Ramos (cell line): ENCODE measurements around the gene TEAD3.

ENCODE experiments used
- in situ Hi-C: fragments of 300-500 bp; cut with MboI; formaldehyde crosslinking; loops from one replicate; pipeline ENCODE4 v1.14.3; 2022; ENCODE audit warnings: low sequenced_read_pairs; ENCODE audit not compliant: unreplicated experiment

Gene TEAD3

DNA sequence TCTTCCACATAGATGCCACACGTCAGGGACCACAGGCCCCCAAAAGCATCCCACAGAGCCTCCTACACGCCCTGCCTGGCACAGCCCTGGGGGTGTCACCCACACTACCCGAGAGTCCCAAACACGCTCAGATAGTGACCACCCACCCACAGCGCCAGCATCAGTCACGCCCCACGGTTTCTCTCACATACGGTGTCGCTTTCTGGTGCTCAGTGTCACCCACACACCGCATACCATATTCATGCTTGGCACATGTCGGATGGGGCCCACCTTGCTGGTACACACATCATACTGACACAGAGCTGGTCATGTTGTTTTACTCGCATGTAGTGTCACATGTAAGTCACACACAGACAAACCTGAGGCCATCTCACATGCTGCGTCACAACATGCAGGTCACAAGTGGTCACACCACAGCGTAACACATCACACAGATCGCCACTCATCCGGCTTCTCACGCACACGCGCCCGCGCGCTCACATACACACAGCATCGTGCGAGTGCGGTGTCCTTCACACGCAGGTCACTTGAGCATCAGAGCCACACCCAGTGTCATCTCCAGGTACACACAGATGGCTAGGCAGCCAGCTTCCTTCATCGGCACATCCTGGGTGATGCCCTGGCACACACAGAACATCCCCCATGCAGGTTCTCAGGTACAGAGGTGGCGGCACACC lies 3.4 kb downstream of the TEAD3 start:
- in situ Hi-C loops, result no loop called here

- in situ Hi-C loops, result no loop called here
Observed at GRCh38 chr6:35492974-35493284, 4.0 kb downstream of the TEAD3 start.

- in situ Hi-C loops, result no loop called here
Observed at GRCh38 chr6:35492258-35492973, 4.5 kb downstream of the TEAD3 start.

DNA sequence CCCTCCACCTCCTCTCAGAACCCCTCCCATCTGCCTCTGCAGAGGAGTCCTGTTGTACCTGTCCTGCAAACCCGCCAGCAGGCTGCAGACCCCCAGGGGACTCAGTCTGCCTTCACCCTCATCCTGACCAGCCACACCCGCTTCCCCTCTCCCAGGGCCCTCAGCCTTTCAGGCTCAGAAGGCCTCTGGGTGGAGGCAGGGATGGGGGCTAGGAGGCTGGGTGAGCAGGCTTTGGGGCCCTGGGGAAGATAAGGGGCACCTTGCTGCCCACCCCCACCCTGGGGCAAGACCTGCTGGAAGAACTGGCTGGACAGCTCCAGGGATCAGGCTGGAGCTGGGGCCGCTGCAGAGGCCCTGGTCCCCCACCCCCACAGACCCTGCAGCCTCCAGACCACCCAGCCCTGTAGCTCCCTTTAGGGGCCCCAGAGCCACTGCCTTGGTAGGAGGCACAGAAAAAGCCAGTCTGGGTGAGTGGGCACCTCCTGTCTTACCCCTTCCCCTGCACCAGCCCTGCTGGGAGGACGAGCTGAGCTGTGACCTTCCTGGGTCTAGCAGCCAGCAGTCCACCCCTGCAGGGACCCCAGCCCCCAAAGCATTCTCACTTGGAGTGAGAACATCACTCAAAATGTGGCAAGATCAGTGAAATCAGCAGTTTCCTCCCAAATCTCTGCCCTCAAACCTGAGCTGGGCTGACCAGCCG lies 5.2 kb downstream of the TEAD3 start:
- in situ Hi-C loops, result no loop called here

DNA sequence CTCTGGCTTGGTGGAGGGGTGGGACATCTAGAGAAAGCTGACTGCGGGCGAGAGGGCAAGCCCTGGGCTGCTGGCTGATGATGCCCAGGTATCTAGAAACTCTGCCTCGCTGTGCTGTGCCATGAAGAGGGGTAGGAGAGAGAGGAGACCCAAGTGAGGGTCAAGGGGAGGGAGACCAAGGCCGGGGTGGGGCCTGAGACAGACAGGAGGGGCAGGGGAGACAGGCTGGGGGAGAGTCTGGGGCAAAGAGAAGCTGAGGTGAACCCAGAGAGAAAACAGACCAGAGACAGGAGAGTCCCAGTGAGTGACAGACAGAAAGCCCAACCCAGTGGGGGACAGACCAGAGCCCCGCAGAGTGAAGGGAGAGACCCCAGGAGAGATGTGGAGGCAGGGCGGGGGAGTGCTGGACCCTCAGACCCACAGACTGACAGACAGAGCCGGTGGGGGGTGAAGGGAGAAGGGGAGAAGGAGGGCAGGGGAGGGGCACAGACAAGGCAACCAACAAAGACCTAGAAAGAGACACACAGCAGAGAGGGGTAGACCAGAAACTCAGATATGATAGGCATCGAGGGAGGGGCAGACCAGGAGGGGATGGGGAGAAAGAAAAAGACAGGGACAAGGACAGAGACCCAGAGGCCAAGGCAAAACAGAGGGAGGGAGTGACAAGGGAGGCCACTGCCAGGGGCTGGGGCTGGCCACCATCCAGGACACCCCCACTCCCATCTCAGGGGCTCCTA lies 5.9 kb downstream of the TEAD3 start:
- in situ Hi-C loops, result no loop called here

- in situ Hi-C loops, result no loop called here
Observed at GRCh38 chr6:35489995-35490791, 6.7 kb downstream of the TEAD3 start.

DNA sequence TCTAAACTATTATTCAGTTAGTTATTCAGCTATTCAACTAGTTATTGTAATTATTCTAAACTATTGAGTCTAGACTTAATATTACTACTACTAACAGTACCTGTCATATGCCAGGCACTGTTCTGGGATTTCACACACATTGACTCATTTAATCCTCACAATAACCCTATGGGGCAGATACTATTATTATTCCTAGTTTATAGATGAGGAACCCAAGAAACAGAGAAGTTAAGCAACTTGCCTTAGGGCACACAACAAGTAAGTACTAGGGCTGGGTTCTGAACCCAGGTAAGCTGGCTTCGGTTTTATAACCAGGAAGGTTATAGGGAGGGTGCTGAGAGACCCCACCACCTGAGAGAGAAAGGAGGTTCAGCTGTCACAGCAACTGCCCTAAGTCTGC lies 7.8 kb downstream of the TEAD3 start:
- in situ Hi-C loops, result no loop called here

DNA sequence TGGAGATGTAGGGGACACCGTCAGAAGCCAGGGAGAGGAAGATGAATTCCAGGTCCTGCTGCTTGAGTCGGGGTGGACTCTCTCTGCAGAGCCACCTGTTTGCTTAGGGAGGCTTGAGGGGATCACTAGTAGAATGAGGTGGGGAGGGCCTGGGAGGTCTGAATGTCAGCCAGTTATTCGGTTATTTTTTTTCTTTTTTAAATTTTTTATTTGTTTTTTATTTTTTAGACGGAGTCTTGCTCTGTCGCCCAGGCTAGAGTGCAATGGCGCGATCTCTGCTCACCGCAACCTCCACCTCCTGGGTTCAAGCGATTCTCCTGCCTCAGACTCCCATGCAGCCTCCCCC lies 8.4 kb downstream of the TEAD3 start:
- in situ Hi-C loops, result no loop called here

GRCh38 chr6:35487658-35488516 lies 9.0 kb downstream of the TEAD3 start:
- in situ Hi-C loops, result no loop called here

GRCh38 chr6:35486005-35486925 lies 10.6 kb downstream of the TEAD3 start:
- in situ Hi-C loops, result no loop called here

DNA sequence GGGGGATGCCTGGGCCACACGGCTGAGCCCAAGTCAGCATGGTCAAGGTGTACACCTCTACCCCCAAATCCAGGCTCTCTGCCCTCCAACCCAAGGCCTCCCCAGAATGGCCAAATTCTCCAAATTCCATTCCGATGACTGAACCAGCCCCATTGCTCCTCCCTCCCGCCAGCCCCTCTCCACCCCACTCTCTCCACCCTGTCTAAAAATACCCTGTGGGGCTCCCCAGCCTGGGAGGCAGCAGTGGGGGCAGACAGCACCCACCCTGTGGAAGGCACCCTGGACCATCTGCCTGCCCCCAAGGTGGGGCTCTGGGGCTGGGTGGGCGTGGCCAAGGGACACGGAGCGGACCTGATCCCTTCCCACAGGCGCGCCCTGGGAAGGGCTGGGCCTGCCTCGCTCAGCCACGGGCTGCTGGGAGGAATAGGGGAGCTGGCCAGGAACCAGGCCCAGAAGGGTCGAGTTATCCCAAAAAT lies 11.4 kb downstream of the TEAD3 start:
- in situ Hi-C loops, result no loop called here

- in situ Hi-C loops, result no loop called here
Observed at GRCh38 chr6:35484921-35485392, 11.9 kb downstream of the TEAD3 start.

DNA sequence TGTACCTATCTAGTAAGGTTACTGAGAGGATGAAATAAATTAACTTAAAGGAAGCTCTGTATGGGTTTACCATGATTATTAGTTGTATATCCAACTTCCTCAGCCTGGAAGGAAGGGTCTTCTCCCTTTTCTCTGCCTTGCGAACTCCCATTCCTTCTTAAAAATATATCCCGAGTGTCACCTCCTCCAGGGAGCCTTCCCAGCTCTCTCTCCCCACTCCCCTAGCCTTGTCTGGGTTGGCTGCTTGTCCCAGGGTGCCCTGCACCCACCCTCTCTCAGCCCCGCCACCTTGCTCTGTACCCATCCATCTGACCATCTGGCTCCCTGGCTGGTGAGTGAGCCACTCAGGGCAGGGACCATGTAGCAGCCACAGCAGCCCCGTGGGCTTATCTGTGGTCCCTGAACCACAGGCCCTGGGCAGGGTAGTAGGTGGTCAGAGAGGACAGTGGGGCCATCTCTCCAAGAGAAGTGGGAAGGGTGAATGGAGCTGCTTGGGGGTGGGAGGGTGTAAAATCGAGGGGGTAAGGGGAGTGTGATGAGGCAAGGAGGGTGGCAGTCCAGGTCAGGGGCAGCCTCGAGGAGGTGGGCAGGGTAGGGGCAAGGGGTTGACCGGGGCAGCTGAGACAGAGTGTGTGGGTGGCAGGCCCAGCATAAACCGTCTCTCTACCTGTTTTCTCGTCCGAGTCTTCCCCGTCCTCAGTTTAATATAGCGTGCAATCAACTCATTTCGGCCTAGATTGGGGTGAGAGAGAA lies 12.8 kb downstream of the TEAD3 start:
- in situ Hi-C loops, result no loop called here

- in situ Hi-C loops, result no loop called here
Observed at GRCh38 chr6:35483490-35483889, 13.4 kb downstream of the TEAD3 start.

DNA sequence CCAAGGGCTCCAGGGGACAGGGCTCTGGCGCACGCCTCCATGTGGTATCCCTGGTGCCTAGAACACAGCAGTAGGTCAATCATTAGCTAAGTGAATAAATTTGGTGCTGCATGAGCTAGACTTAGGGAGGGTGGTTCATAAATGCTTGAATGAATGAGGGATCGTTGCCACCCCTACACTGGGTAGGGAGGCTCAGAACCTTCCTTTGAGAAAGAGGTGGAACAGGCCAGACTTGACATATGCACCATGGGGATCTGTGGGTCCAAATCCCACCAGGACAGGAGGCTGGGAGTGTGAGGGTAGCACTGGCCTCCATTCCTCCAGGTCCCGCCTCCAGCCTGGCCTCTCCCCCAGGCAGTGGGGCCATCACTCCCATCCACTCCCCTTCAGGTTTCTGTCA lies 13.8 kb downstream of the TEAD3 start:
- in situ Hi-C loops, result no loop called here

DNA sequence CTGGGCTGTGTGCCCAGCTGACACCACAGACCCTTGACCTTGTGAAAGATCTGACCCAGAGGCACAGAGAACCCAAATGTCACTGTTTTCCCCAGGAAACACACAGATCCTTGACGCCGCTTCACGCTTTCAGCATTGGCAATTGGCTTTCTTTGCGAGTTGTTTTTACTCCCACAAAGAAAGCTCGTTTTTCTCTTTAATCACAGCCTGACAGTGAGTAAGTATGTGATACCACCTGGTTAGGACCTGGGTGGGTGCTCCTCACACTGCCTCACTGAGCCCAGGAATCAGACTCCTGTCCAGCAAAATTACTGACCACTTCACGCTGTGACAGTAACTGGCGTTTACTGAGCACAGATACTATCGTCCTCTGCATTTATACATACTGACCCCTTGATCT lies 15.7 kb downstream of the TEAD3 start:
- in situ Hi-C loops, result no loop called here

DNA sequence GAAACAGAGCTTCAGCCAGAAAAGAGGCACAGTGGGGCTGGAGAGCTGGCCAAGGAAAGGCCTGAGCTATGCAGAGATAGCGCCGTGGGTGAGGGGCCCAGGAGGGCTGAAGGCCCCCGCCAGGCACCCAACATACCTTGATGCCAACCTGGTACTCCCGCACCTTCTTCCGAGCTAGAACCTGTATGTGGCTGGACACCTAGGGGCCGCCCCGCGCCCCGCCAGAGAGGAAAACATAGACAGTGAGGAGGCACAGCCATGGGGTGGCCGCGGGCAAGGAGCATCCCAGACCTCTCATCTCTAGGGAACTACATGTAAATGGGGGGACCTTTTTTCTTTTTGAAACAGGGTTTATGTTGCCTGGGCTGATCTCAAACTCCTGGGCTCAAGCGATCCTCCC lies 16.7 kb downstream of the TEAD3 start:
- in situ Hi-C loops, result no loop called here
